ENCODE results near the gene C17orf58.
"Not testable (repeated sequence)": the region's sequence is repeated elsewhere in the genome, so short reads cannot be mapped to it uniquely, and the experiment has no call there.

- TF ChIP-seq, protein P1, sequence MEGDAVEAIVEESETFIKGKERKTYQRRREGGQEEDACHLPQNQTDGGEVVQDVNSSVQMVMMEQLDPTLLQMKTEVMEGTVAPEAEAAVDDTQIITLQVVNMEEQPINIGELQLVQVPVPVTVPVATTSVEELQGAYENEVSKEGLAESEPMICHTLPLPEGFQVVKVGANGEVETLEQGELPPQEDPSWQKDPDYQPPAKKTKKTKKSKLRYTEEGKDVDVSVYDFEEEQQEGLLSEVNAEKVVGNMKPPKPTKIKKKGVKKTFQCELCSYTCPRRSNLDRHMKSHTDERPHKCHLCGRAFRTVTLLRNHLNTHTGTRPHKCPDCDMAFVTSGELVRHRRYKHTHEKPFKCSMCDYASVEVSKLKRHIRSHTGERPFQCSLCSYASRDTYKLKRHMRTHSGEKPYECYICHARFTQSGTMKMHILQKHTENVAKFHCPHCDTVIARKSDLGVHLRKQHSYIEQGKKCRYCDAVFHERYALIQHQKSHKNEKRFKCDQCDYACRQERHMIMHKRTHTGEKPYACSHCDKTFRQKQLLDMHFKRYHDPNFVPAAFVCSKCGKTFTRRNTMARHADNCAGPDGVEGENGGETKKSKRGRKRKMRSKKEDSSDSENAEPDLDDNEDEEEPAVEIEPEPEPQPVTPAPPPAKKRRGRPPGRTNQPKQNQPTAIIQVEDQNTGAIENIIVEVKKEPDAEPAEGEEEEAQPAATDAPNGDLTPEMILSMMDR (IDR thresholded peaks at IDR 0.05) = not testable (repeated sequence)
- not testable (repeated sequence) for TF ChIP-seq POLR2AphosphoS5 (IDR thresholded peaks at IDR 0.05; ENCODE audit: low read depth, low read length); TCF7L2 (IDR thresholded peaks at IDR 0.05; ENCODE audit: low read depth, low read length); REST (IDR thresholded peaks at IDR 0.05; ENCODE audit: insufficient read depth in 1 of 2, low read depth in 2 of 2, low read length in 1 of 2)
These were observed at the start of gene C17orf58 for GRCh38 chr17:67996301-67997171.

Data from Panc1 (cell line).